HL-60 (cell line): Measurements from ENCODE around the gene SOX14.

ENCODE experiments used
- CTCF ChIP-seq: IDR thresholded peaks from one replicate; pipeline ENCODE4 v1.5.1; 2011; ENCODE audit warnings: low read length, control low read depth, inconsistent platforms; ENCODE audit not compliant: insufficient read depth
- POLR2AphosphoS5 ChIP-seq: IDR thresholded peaks from 2 replicates; pipeline ENCODE4 v1.6.1; 2012; ENCODE audit warnings: low read depth
- REST ChIP-seq: IDR thresholded peaks from 2 replicates; pipeline ENCODE4 v1.6.1; 2012; ENCODE audit warnings: low read depth; ENCODE audit not compliant: insufficient replicate concordance
- SPI1 ChIP-seq: IDR thresholded peaks from 2 replicates; pipeline ENCODE4 v1.6.1; 2012; ENCODE audit warnings: low read depth, mild to moderate bottlenecking, borderline replicate concordance

- TF ChIP-seq CTCF (no peak), SPI1 (no peak), POLR2AphosphoS5 (no peak), REST (no peak)
These were observed 4.5 kb downstream of the SOX14 start for GRCh38 chr3:137768361-137769321.
